ENCODE results near the gene RANBP6. TPM values are rescaled to one million over a fixed set of nuclear protein-coding genes. Genes with fewer than 3 reads are reported as not detected.

The RANBP6 gene
- total and polyA plus RNA-seq, 7 donors: 2.5 to 13.6 (median 10.2) TPM

DNA sequence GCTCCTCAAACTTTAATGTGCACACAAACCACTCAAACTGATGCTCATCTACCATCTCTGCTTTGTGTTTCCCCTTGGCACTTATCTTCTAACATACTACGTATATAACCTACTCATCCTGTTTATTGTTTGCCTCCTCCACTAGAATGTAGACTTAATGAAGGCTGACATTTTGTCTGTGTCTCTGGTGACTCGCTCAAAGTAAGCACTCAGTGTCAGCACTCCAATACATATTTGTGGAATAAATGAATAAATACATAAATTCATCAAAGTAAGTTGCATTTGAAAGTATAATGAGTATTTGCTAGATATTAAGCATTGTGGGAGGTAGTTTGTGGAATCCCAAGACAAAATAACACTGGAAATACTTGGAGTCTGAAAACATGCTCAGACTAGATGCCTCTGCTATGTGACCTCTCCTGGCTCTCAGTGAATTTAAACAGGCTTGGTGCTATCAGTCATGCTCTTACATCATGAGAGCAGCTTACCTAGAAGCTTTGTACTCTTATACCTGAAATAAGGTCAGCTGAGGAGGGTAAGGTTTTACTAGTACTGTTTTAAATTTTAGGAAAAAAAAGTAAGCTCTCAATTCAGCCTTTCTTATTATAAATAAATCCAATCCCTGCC, 37.0 kb upstream of the RANBP6 start:
- TF ChIP-seq POLR2A (IDR thresholded peaks at IDR 0.05): no peak
- TF ChIP-seq, protein P1, sequence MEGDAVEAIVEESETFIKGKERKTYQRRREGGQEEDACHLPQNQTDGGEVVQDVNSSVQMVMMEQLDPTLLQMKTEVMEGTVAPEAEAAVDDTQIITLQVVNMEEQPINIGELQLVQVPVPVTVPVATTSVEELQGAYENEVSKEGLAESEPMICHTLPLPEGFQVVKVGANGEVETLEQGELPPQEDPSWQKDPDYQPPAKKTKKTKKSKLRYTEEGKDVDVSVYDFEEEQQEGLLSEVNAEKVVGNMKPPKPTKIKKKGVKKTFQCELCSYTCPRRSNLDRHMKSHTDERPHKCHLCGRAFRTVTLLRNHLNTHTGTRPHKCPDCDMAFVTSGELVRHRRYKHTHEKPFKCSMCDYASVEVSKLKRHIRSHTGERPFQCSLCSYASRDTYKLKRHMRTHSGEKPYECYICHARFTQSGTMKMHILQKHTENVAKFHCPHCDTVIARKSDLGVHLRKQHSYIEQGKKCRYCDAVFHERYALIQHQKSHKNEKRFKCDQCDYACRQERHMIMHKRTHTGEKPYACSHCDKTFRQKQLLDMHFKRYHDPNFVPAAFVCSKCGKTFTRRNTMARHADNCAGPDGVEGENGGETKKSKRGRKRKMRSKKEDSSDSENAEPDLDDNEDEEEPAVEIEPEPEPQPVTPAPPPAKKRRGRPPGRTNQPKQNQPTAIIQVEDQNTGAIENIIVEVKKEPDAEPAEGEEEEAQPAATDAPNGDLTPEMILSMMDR (IDR thresholded peaks at IDR 0.05): no peak
- no peak for TF ChIP-seq EP300 (IDR thresholded peaks at IDR 0.05)
- no peak for TF ChIP-seq POLR2AphosphoS5 (IDR thresholded peaks at IDR 0.05)
- Histone ChIP-seq H3K27me3 (no peaks in the 10 kb centered on the region), H3K9me3 (no peaks in the 10 kb centered on the region), H3K4me3 (no peak overlapping the region), H3K27ac (no peak overlapping the region), H3K36me3 (no peaks in the 10 kb centered on the region), H3K4me1 (no peaks in the 10 kb centered on the region)
- no peak for DNase-seq
- WGBS, 2 donors: 81 to 84% methylated on average over 2 of the region's 2 CpGs
- intact Hi-C loops (cut with DNase I): no loop called here

GRCh38 chr9:6051511-6051950, 36.1 kb upstream of the RANBP6 start:
- no peaks in the 10 kb centered on the region for H3K4me1 ChIP-seq
- TF ChIP-seq EP300 (IDR thresholded peaks at IDR 0.05) (no peak), POLR2AphosphoS5 (IDR thresholded peaks at IDR 0.05) (no peak), POLR2A (IDR thresholded peaks at IDR 0.05) (no peak)
- TF ChIP-seq, protein P1 (IDR thresholded peaks at IDR 0.05): no peak
- intact Hi-C loops (cut with DNase I): no loop called here

DNA sequence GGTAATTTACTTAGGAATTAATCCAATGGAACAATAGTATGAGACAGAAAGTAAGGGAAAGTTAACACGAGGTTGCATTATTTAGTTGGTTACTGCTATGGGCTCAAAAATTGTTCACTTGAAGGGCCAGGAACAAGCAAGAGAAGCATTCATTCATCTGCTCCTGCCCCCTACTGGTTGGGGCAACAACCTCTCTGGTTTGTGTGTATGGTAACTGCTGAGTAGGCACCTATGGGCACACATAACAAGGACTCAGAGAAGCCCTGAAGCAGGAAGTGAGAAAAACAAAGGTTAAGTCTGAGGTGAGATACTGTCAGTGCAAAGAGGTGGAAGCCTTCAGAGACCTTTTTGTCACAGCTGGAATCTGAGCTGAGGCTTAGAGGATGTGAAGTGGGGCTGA, 34.4 kb upstream of the RANBP6 start:
- intact Hi-C loops (cut with DNase I): no loop called here
- no peaks in the 10 kb centered on the region for H3K36me3 ChIP-seq
- 81 to 85% methylated on average over 1 of the region's 1 CpG for WGBS, 2 donors

More at GRCh38 chr9:6051511-6051950, 36.1 kb upstream of the RANBP6 start:
- Histone ChIP-seq H3K27ac (no peak overlapping the region), H3K4me3 (no peak overlapping the region), H3K36me3 (no peaks in the 10 kb centered on the region), H3K9me3 (no peaks in the 10 kb centered on the region), H3K27me3 (no peaks in the 10 kb centered on the region)
- 77 to 95% methylated on average over 2 of the region's 2 CpGs for WGBS, 2 donors
- no peak for DNase-seq

DNA sequence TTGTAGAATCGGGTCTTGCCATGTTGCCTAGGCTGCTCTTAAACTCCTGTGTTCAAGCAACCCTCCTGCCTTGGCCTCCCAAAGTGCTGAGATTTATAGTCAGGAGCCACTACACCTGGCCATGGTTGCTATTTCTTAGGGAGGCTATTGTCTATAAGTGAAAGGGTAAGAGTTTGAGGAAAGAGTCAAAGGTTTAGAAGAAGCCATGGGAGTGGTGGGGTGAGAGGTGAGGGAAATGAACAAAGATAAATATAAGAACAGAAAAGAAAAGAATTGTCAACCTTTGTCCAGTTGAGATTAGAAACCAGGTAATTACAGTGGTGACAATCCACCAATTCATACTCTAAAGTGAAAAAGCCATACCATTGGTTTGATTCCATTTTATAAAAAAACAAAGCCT, 32.6 kb upstream of the RANBP6 start:
- no peak for DNase-seq
- TF ChIP-seq POLR2A (IDR thresholded peaks at IDR 0.05): no peak
- TF ChIP-seq EP300 (IDR thresholded peaks at IDR 0.05): no peak
- TF ChIP-seq, protein P1 (IDR thresholded peaks at IDR 0.05): no peak
- no peak for TF ChIP-seq POLR2AphosphoS5 (IDR thresholded peaks at IDR 0.05)
- Histone ChIP-seq H3K4me1 (no peaks in the 10 kb centered on the region), H3K4me3 (no peak overlapping the region), H3K9me3 (no peaks in the 10 kb centered on the region), H3K36me3 (no peaks in the 10 kb centered on the region), H3K27me3 (no peaks in the 10 kb centered on the region), H3K27ac (no peak overlapping the region)
- intact Hi-C loops (cut with DNase I): no loop called here
- 12 to 70% methylated on average over 1 of the region's 1 CpG for WGBS, 2 donors

More for the DNA sequence above, 34.4 kb upstream of the RANBP6 start:
- no peak overlapping the region for H3K4me3 ChIP-seq
- H3K9me3 ChIP-seq: no peaks in the 10 kb centered on the region
- TF ChIP-seq EP300 (IDR thresholded peaks at IDR 0.05) (no peak), POLR2AphosphoS5 (IDR thresholded peaks at IDR 0.05) (no peak), POLR2A (IDR thresholded peaks at IDR 0.05) (no peak)
- TF ChIP-seq, protein P1 (IDR thresholded peaks at IDR 0.05): no peak
- H3K4me1 ChIP-seq: no peaks in the 10 kb centered on the region
- no peaks in the 10 kb centered on the region for H3K27me3 ChIP-seq
- DNase-seq: no peak
- H3K27ac ChIP-seq: no peak overlapping the region

DNA sequence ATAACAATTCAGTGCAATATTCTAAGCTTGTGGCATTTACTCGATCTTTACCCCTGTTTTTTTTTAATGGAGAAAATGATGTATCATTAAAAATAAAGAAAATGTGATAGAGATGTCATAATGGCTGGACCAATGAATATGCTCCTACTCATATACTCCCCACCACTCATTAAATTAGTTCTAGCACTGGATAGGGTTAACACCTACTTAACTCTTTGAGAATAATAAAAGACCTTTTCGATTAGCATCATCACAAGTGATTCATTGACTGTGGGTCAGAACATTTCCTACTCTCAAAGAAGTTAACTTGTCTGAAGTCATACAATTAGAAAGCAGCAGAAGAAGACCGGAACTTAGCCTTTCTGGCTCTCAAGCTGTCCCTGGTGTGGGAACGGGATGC, 31.6 kb upstream of the RANBP6 start:
- no peak overlapping the region for H3K4me3 ChIP-seq
- no peak for DNase-seq
- intact Hi-C loops (cut with DNase I): no loop called here
- no peaks in the 10 kb centered on the region for H3K27me3 ChIP-seq
- TF ChIP-seq EP300 (IDR thresholded peaks at IDR 0.05) (no peak), POLR2A (IDR thresholded peaks at IDR 0.05) (no peak), POLR2AphosphoS5 (IDR thresholded peaks at IDR 0.05) (no peak)
- TF ChIP-seq, protein P1 (IDR thresholded peaks at IDR 0.05): no peak
- no peaks in the 10 kb centered on the region for H3K36me3 ChIP-seq
- no peaks in the 10 kb centered on the region for H3K9me3 ChIP-seq
- 86 to 88% methylated on average over 4 of the region's 4 CpGs for WGBS, 2 donors
- no peak overlapping the region for H3K27ac ChIP-seq
- H3K4me1 ChIP-seq: no peaks in the 10 kb centered on the region

Measured in sigmoid colon (tissue), 7 donors.